ENCODE results near the gene FDXR. TPM values are rescaled to one million over a fixed set of nuclear protein-coding genes. Genes with fewer than 3 reads are reported as not detected.

FDXR gene
- polyA plus RNA-seq, 2 of the 4 experiments (the other 2 are of a cell fraction) = 32.5 to 43.3 TPM

GRCh38 chr17:74919440-74920305 is 46.9 kb upstream of the FDXR start:
- TF ChIP-seq KDM1A (IDR thresholded peaks at IDR 0.05; ENCODE audit: low read depth) (no peak), ESRRA (IDR thresholded peaks at IDR 0.05; ENCODE audit: borderline replicate concordance, low read length) (0 out of 2 replicates have a peak, but pooled peaks have one; percentile 15), MAFK (IDR thresholded peaks at IDR 0.05; ENCODE audit: partially characterized antibody) (no peak), RAD21 (conservative IDR thresholded peaks at IDR 0.05 in 1 of 2, IDR thresholded peaks at IDR 0.05 in 1 of 2) (peak; percentile 77 to 89), CTCF (IDR thresholded peaks at IDR 0.05) (peak; percentile 64), SMC3 (IDR thresholded peaks at IDR 0.05) (peak; percentile 44; the same call in 1 of the 3 replicates), SREBF2 (IDR thresholded peaks at IDR 0.05) (no peak), MAX (IDR thresholded peaks at IDR 0.05) (peak; percentile 83), FOXS1 (CRISPR knock-in tag; IDR thresholded peaks at IDR 0.05) (no peak), E2F6 (IDR thresholded peaks at IDR 0.05; ENCODE audit: borderline replicate concordance, low read depth) (peak; percentile 85)
- Histone ChIP-seq H3K9me3 (no peaks in the 10 kb centered on the region), H3K4me1 (peaks cover 19% of the 10 kb centered on the region; the same call in 2 of the 3 replicates), H3K4me2 (no peak overlapping the region), H3K4me3 (no peak overlapping the region), H3K27ac (no peak overlapping the region)
- ATAC-seq (peak; percentile 46 to 81; a peak in 5 of 6 replicates), FAIRE-seq (peak; percentile 82), DNase-seq (ENCODE audit: low read depth in 1 of 2, low spot score in 1 of 2) (peak; percentile 80 to 94)
- WGBS (ENCODE audit: missing lambda C conversion rate) = 73% methylated on average over 57 of the region's 67 CpGs
- CTCF ChIA-PET = interaction anchor here (0.6 to 42.0 kb wide), 39 partner anchors 8 to 490 kb away, joined by 3 to 1448 read pairs (median 5); partner anchors contain the start of genes HID1, MRPL58 and OTOP3
- POLR2A ChIA-PET = interaction anchor here (0.7 to 1.0 kb wide), 3 partner anchors 41 to 93 kb away, joined by 3 to 5 read pairs (median 4); partner anchors contain the start of genes FDXR and MRPL58

GRCh38 chr17:74918906-74919305 is 46.1 kb upstream of the FDXR start:
- H3K4me1 ChIP-seq = peaks cover 17% of the 10 kb centered on the region; the same call in 2 of the 3 replicates
- no peak for DNase-seq (ENCODE audit: low read depth in 1 of 2, low spot score in 1 of 2)
- POLR2A ChIA-PET = interaction anchor here (1.0 kb wide), 2 partner anchors 42 to 46 kb away, joined by 3 to 5 read pairs; partner anchors contain the start of gene FDXR
- TF ChIP-seq RCOR1 (IDR thresholded peaks at IDR 0.05; ENCODE audit: low read depth, low read length) = no peak
- no peak for TF ChIP-seq NR3C1 (IDR thresholded peaks at IDR 0.05)
- WGBS (ENCODE audit: missing lambda C conversion rate) = 94% methylated on average over 5 of the region's 5 CpGs
- CTCF ChIA-PET = interaction anchor here (0.6 to 42.0 kb wide), 33 partner anchors 8 to 491 kb away, joined by 3 to 1448 read pairs (median 5); partner anchors contain the start of genes HID1, MRPL58 and OTOP3
- H3K9me3 ChIP-seq = no peaks in the 10 kb centered on the region
- no peak for ATAC-seq
- FAIRE-seq = no peak
- H3K4me3 ChIP-seq = no peak overlapping the region
- H3K4me2 ChIP-seq = no peak overlapping the region
- H3K27ac ChIP-seq = no peak overlapping the region

GRCh38 chr17:74917430-74917829 is 44.6 kb upstream of the FDXR start:
- TF ChIP-seq MAX (IDR thresholded peaks at IDR 0.05) (no peak), KDM1A (IDR thresholded peaks at IDR 0.05; ENCODE audit: low read depth) (no peak), USF2 (IDR thresholded peaks at IDR 0.05) (no peak), CHD2 (IDR thresholded peaks at IDR 0.05; ENCODE audit: low read length, partially characterized antibody) (no peak), TP53 (CRISPR knock-in tag; IDR thresholded peaks at IDR 0.05) (no peak), MAFK (IDR thresholded peaks at IDR 0.05; ENCODE audit: partially characterized antibody) (no peak), REST (IDR thresholded peaks at IDR 0.05) (no peak), EHF (CRISPR knock-in tag; IDR thresholded peaks at IDR 0.05) (no peak), NR3C1 (IDR thresholded peaks at IDR 0.05) (no peak), HOXA7 (CRISPR knock-in tag; IDR thresholded peaks at IDR 0.05) (no peak), EP300 (IDR thresholded peaks at IDR 0.05) (no peak), HES2 (IDR thresholded peaks at IDR 0.05) (no peak), PHF8 (IDR thresholded peaks at IDR 0.05; ENCODE audit: borderline replicate concordance, low read depth) (no peak), MYC (IDR thresholded peaks at IDR 0.05; ENCODE audit: borderline replicate concordance, low read length) (no peak)
- H3K4me2 ChIP-seq = no peak overlapping the region
- no peak overlapping the region for H3K4me3 ChIP-seq
- H3K4me1 ChIP-seq = peaks cover 5% of the 10 kb centered on the region; the same call in 1 of the 3 replicates
- no peaks in the 10 kb centered on the region for H3K9me3 ChIP-seq
- CTCF ChIA-PET = interaction anchor here (0.9 to 42.0 kb wide), 5 partner anchors 8 to 84 kb away, joined by 3 to 1448 read pairs (median 4); partner anchors contain the start of gene HID1
- POLR2A ChIA-PET = no interaction called here
- no peak overlapping the region for H3K27ac ChIP-seq
- ATAC-seq = no peak
- 80% methylated on average over 10 of the region's 10 CpGs for WGBS (ENCODE audit: missing lambda C conversion rate)
- DNase-seq (ENCODE audit: low read depth in 1 of 2, low spot score in 1 of 2) = no peak
- no peak for FAIRE-seq
